CD4-positive, alpha-beta T cell treated with Interleukin-4 for 4 hours (primary cell): ENCODE measurements around the gene DMRTC2.

Source experiments
- DNase-seq: peaks from one replicate; pipeline ENCODE4 v3.0.0-alpha.2; 2020

DMRTC2 gene

GRCh38 chr19:41847351-41848105 is 2.7 kb downstream of the DMRTC2 start:
- no peak for DNase-seq

- no peak for DNase-seq
Measured at GRCh38 chr19:41848666-41849065, 3.8 kb downstream of the DMRTC2 start.

GRCh38 chr19:41849067-41849466 is 4.2 kb downstream of the DMRTC2 start:
- no peak for DNase-seq

- no peak for DNase-seq
Measured at GRCh38 chr19:41850381-41850780, 5.5 kb downstream of the DMRTC2 start.

- DNase-seq, result no peak
Measured at GRCh38 chr19:41851456-41851855, 6.6 kb downstream of the DMRTC2 start.

- no peak for DNase-seq
Measured at GRCh38 chr19:41853344-41853743, 8.5 kb downstream of the DMRTC2 start.

GRCh38 chr19:41853768-41854167 is 8.9 kb downstream of the DMRTC2 start:
- no peak for DNase-seq

- no peak for DNase-seq
Measured at GRCh38 chr19:41859213-41859617, 14.4 kb downstream of the DMRTC2 start.

- DNase-seq, result peak; percentile 98
Measured at GRCh38 chr19:41859618-41860418, 15.0 kb downstream of the DMRTC2 start, which contains the start of gene RPS19. Gene RPS19, plus strand, starts transcription at chr19:41860255. Its CDS starts 520 bp downstream, at chr19:41860775.

GRCh38 chr19:41860419-41861115 is 15.7 kb downstream of the DMRTC2 start:
- no peak for DNase-seq

GRCh38 chr19:41861116-41861768 is 16.4 kb downstream of the DMRTC2 start:
- no peak for DNase-seq

- no peak for DNase-seq
Measured at GRCh38 chr19:41861846-41862245, 17.0 kb downstream of the DMRTC2 start.

- no peak for DNase-seq
Measured at GRCh38 chr19:41862445-41862986, 17.7 kb downstream of the DMRTC2 start.

- no peak for DNase-seq
Measured at GRCh38 chr19:41863209-41863931, 18.5 kb downstream of the DMRTC2 start.

GRCh38 chr19:41864374-41864773 is 19.5 kb downstream of the DMRTC2 start:
- DNase-seq, result no peak

GRCh38 chr19:41866284-41866683 is 21.4 kb downstream of the DMRTC2 start:
- DNase-seq, result no peak

- no peak for DNase-seq
Measured at GRCh38 chr19:41868120-41868988, 23.5 kb downstream of the DMRTC2 start.

- no peak for DNase-seq
Measured at GRCh38 chr19:41868989-41869300, 24.1 kb downstream of the DMRTC2 start.

- no peak for DNase-seq
Measured at GRCh38 chr19:41869374-41869955, 24.6 kb downstream of the DMRTC2 start.

- no peak for DNase-seq
Measured at GRCh38 chr19:41870401-41870873, 25.6 kb downstream of the DMRTC2 start.
